Measurements from ENCODE around the gene MICA.

MICA gene

GRCh38 chr6:31414771-31415265 is 11.4 kb downstream of the MICA start:
- Histone ChIP-seq H3K4me2 (peak overlapping the region in 7 of 11 experiments; percentile 31 to 57 (median 47); a peak in 13 of 22 replicates), H3K27me3 (no peaks in the 10 kb centered on the region), H3K4me1 (peaks cover 0 to 29% (median 22%) of the 10 kb centered on the region in 10 experiments; a peak in 15 of 20 replicates), H3K27ac (no peak overlapping the region), H3K4me3 (no peak overlapping the region), H3K36me3 (peaks cover 63 to 89% (median 76%) of the 10 kb centered on the region in 11 experiments), H4K20me1 (peaks cover 15 to 48% (median 36%) of the 10 kb centered on the region in 11 experiments; a peak in 18 of 22 replicates), H3K9me3 (replicated peaks in 1 of 11) (peaks cover 5 to 16% (median 13%) of the 10 kb centered on the region in 11 experiments; a peak in 18 of 22 replicates), H3K9ac (no peak overlapping the region)
- no peak for TF ChIP-seq Cebpa-rat (IDR thresholded peaks at IDR 0.05)

DNA sequence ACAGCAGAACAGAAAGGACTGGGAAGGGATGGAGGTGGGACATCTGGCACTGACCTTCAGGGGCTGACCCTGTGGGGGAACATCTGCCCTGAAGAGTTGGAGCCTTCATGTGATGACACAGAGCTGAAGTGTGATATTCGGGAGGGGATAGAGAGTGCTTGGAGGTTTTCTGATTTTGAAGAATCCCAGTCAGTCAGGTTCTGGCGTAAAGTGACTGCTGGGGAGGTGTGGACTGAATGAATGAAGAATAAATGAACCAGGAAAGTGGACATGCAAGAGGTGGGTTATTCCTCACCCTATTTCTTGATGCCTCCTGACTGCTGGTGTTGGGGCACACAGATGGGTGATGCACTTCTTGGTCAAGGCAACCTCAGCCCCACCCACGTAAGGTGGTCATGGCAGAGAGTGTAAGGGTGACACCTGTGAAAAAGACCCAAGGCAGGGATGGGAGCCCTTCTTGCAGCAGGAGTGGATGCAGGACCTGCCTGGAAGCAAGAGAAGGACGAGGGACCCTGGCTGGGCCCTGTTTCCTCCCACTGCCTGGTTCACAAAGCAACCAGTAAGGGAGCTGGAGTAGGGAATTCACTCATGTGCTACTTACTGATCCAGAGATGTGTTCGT is 13.1 kb downstream of the MICA start:
- TF ChIP-seq Cebpa-rat (IDR thresholded peaks at IDR 0.05) = no peak
- H3K9ac ChIP-seq = no peak overlapping the region
- H3K4me1 ChIP-seq = peaks cover 0 to 26% (median 20%) of the 10 kb centered on the region in 10 experiments; a peak in 15 of 20 replicates
- no peak overlapping the region; a peak in 1 of 20 replicates for H3K4me3 ChIP-seq
- H3K4me2 ChIP-seq = no peak overlapping the region
- H4K20me1 ChIP-seq = peaks cover 3 to 32% (median 20%) of the 10 kb centered on the region in 11 experiments; a peak in 15 of 22 replicates
- H3K9me3 ChIP-seq (replicated peaks in 1 of 11) = peaks cover 5 to 16% (median 13%) of the 10 kb centered on the region in 11 experiments; a peak in 18 of 22 replicates
- peaks cover 51 to 72% (median 63%) of the 10 kb centered on the region in 11 experiments for H3K36me3 ChIP-seq
- no peaks in the 10 kb centered on the region for H3K27me3 ChIP-seq
- H3K27ac ChIP-seq = no peak overlapping the region

- no peak overlapping the region for H3K4me3 ChIP-seq
- H3K9ac ChIP-seq = no peak overlapping the region
- peaks cover 5 to 16% (median 13%) of the 10 kb centered on the region in 11 experiments; a peak in 18 of 22 replicates for H3K9me3 ChIP-seq (replicated peaks in 1 of 11)
- no peak for TF ChIP-seq Cebpa-rat (IDR thresholded peaks at IDR 0.05)
- H3K27ac ChIP-seq = no peak overlapping the region
- peaks cover 0 to 14% (median 10%) of the 10 kb centered on the region in 11 experiments; a peak in 9 of 22 replicates for H4K20me1 ChIP-seq
- H3K36me3 ChIP-seq = peaks cover 33 to 55% (median 46%) of the 10 kb centered on the region in 11 experiments
- H3K4me2 ChIP-seq = no peak overlapping the region
- H3K27me3 ChIP-seq = no peaks in the 10 kb centered on the region
- peaks cover 0 to 17% (median 15%) of the 10 kb centered on the region in 10 experiments; a peak in 15 of 20 replicates for H3K4me1 ChIP-seq
Observed at GRCh38 chr6:31418251-31418650, 14.9 kb downstream of the MICA start.

DNA sequence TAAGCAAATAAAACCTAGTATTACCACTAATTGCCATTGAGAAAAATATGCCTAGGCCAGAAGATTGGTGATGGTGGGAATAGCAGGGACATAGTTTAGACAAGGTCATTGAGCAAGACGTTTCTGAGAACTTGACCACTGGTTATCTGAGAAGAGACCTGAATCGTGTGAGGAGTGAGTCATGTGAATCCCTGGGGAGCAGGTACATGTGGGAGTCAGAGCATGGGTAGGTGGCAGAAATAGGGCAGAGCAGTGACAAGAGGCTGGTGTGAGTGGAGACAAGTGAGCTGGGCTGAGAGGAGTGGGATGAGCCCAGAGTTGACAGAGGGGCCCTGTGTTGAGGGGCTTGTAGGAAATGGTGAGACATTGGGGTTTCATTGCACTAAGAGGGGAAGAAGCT is 16.4 kb downstream of the MICA start:
- no peak overlapping the region for H3K27ac ChIP-seq
- peaks cover 0 to under 1% (median 0%) of the 10 kb centered on the region in 11 experiments; a peak in 2 of 22 replicates for H4K20me1 ChIP-seq
- no peaks in the 10 kb centered on the region for H3K27me3 ChIP-seq
- TF ChIP-seq Cebpa-rat (IDR thresholded peaks at IDR 0.05) = no peak
- H3K36me3 ChIP-seq = peaks cover 26 to 39% (median 32%) of the 10 kb centered on the region in 11 experiments
- no peak overlapping the region for H3K4me3 ChIP-seq
- no peak overlapping the region for H3K4me2 ChIP-seq
- H3K4me1 ChIP-seq = peaks cover 0 to 2% (median under 1%) of the 10 kb centered on the region in 10 experiments; a peak in 8 of 20 replicates
- H3K9me3 ChIP-seq (replicated peaks in 1 of 11) = peaks cover 5 to 16% (median 13%) of the 10 kb centered on the region in 11 experiments; a peak in 18 of 22 replicates
- H3K9ac ChIP-seq = no peak overlapping the region

DNA sequence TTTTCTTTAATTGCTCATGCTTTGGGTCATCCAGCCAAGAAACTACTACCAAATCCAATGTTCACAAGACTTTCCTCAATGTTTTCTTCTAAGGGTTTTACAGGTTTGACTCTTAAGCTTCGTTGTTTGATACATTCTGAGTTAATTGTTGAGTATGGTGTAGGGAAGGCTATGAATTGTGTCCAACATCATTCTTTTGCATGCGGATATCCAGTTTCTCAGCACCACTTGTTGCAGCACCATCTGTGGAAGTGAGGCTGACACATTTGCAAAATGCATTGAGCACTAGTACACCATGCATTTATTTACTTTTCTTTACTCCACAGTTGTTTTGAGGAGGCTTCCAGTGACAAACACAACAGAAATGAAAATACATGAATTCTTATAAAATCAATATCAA is 17.2 kb downstream of the MICA start:
- Histone ChIP-seq H3K9ac (no peak overlapping the region), H3K27me3 (no peaks in the 10 kb centered on the region), H3K36me3 (peaks cover 21 to 32% (median 27%) of the 10 kb centered on the region in 11 experiments), H4K20me1 (no peaks in the 10 kb centered on the region), H3K9me3 (replicated peaks in 1 of 11) (peaks cover 5 to 16% (median 13%) of the 10 kb centered on the region in 11 experiments; a peak in 18 of 22 replicates), H3K27ac (no peak overlapping the region), H3K4me2 (no peak overlapping the region), H3K4me1 (no peaks in the 10 kb centered on the region), H3K4me3 (no peak overlapping the region)
- no peak for TF ChIP-seq Cebpa-rat (IDR thresholded peaks at IDR 0.05)

DNA sequence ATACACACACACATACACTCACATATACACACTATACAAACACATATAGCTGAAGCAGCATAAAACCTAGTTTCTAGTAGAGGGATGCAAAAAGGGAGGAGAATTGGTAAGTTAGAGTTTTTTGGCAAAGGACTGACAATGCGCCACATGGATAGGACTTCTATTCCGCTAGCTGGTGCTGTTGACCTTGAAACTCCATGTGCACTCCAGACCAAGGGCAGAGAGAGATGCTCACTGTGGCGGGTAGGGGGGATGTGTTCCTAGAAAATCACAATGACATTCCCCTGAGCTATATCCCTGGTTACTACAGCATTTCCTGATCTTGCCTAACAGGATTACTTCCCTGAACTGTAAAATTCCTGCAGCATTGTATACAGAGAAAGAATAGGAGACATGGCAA is 19.2 kb downstream of the MICA start:
- Histone ChIP-seq H3K4me1 (no peaks in the 10 kb centered on the region), H4K20me1 (no peaks in the 10 kb centered on the region), H3K4me3 (no peak overlapping the region), H3K36me3 (peaks cover under 1 to 11% (median 7%) of the 10 kb centered on the region in 11 experiments; a peak in 18 of 22 replicates), H3K27ac (no peak overlapping the region), H3K4me2 (no peak overlapping the region), H3K27me3 (no peaks in the 10 kb centered on the region), H3K9me3 (replicated peaks in 1 of 11) (peaks cover 0 to 1% (median 0%) of the 10 kb centered on the region in 11 experiments; a peak in 2 of 22 replicates), H3K9ac (no peak overlapping the region)
- no peak for TF ChIP-seq Cebpa-rat (IDR thresholded peaks at IDR 0.05)

DNA sequence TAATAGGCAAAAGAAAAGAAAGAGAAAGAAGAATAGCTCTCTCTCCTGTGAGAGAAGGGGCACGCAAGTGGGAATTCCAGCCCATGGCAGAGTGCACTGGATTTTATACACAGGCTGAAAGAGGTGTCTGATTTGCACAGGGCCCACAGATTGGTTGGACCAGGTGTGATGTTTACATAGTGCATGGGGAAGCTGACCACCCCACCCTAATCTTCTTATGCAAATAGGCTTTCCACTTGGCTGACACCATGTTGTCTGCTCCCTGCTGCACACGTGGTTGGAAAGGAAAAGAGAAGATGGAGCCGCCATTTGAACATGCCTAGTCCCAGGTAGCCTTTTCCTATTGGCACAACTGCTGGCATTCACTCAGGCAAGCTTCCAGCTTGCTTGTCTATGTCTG is 20.2 kb downstream of the MICA start:
- peaks cover 0 to 3% (median 0%) of the 10 kb centered on the region in 11 experiments; a peak in 4 of 22 replicates for H3K36me3 ChIP-seq
- H3K4me2 ChIP-seq = no peak overlapping the region
- H3K27me3 ChIP-seq = no peaks in the 10 kb centered on the region
- TF ChIP-seq Cebpa-rat (IDR thresholded peaks at IDR 0.05) = no peak
- no peaks in the 10 kb centered on the region for H4K20me1 ChIP-seq
- no peak overlapping the region for H3K27ac ChIP-seq
- no peak overlapping the region for H3K9ac ChIP-seq
- no peaks in the 10 kb centered on the region for H3K4me1 ChIP-seq
- no peak overlapping the region for H3K4me3 ChIP-seq
- no peaks in the 10 kb centered on the region for H3K9me3 ChIP-seq (replicated peaks in 1 of 11)

- Histone ChIP-seq H3K4me3 (no peak overlapping the region), H3K36me3 (0 out of 22 replicates have a peak, but pooled peaks cover 0 to 5% (median 0%) of the 10 kb centered on the region in 11 experiments), H3K27ac (no peak overlapping the region), H3K4me2 (no peak overlapping the region), H3K9ac (no peak overlapping the region), H3K9me3 (replicated peaks in 1 of 11) (peaks cover 15 to 20% (median 19%) of the 10 kb centered on the region in 11 experiments), H3K4me1 (no peaks in the 10 kb centered on the region), H3K27me3 (no peaks in the 10 kb centered on the region), H4K20me1 (no peaks in the 10 kb centered on the region)
- TF ChIP-seq Cebpa-rat (IDR thresholded peaks at IDR 0.05) = no peak
Observed at GRCh38 chr6:31426395-31427354, 23.3 kb downstream of the MICA start.
